ENCODE data around the gene LPA.

The LPA gene

GRCh38 chr6:160509610-160510009 is 154.5 kb downstream of the LPA start:
- no peak for DNase-seq

- no peak for DNase-seq
Measured at GRCh38 chr6:160508599-160508998, 155.5 kb downstream of the LPA start.

- DNase-seq: no peak
Measured at GRCh38 chr6:160507420-160507819, 156.7 kb downstream of the LPA start.

DNA sequence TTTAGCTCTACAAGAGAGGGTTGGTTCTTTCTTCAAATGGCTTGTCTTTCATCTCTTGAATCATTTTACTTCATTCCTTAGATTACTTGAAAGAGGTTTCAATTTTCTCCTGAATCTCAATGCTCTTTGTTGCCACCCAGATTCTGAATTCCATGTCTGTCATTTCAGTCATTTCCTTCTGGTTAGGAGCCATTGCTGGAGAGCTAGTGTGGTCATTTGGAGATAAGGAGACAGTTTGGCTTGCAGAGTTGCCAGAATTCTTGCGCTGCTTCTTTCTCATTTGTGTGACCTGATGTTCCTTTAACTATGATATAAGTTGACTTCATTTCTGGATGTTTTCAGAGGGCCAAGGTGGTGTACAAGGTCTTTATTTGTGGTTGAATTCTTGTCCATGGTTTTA is 158.1 kb downstream of the LPA start:
- DNase-seq: no peak

DNA sequence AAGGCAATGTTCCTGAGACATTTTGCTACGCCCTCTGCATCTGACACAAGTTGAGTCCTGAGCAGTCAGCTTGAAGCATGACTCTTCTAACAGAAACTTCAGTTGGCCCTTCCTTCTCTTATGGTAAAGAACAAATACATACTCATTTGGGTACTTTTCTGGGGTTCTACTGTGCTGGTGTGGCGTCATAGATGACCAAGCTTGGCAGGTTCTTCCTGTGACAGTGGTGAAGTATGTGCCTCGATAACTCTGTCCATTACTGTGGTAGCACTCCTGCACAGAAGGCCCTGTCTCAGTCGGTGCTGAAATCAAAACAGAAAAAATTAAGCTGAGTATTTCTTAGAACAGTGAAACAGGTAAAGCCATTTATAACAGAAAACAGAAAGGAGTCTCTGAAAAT is 163.4 kb downstream of the LPA start:
- no peak for DNase-seq

- no peak for DNase-seq
Measured at GRCh38 chr6:160494576-160494975, 169.5 kb downstream of the LPA start.

DNA sequence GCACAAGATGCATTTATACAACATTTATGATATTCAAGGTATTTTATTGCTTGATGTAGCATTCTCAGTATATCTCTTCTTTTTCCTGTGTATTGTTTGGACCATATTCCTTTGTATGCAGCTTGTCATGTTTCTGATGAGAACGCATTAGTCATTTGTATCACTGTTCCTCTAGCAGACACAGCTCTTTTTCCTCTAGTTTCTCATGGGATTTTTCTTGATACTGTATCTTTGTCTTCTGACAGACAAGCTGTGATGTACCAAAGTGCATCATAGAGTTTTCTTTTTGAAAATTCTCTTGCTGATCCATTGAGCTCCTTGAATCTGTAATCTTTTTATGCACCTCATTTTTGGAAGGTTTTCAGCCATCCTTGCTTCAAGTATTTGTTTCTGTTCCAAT is 175.0 kb downstream of the LPA start:
- no peak for DNase-seq

DNA sequence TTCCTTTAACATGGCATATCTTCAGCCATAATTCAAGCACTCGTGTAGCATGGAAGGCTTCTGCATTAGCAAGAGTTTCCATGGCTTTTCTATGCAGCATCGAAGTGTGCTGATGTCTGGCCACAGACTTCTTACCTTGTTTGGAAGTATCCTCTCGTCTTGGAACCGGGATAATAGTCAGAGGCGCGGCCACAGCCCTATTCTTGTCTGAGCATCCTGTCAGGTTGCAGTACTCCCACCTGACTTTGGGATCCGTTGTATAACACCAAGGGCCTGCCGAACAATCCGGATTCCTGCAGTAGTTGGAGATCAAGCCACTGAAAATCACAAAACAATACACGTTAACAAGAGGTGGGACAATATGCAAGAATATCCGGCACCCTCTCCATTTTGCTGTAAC is 177.0 kb downstream of the LPA start:
- DNase-seq: no peak

Measured in NCI-H1436 treated with DMSO at 0.1 percent for 48 hours (cell line).